ENCODE data around the gene BARHL2. TPM values are rescaled to one million over a fixed set of nuclear protein-coding genes. Genes with fewer than 3 reads are reported as not detected.

BARHL2 gene
- polyA plus RNA-seq, 3 donors from 2014 or later = not detected

GRCh38 chr1:90721210-90722194 is 4.4 kb upstream of the BARHL2 start:
- Mint-ChIP-seq H3K36me3 (peaks cover 0 to 9% (median 0%) of the 10 kb centered on the region in 3 donors), H3K4me1 (peaks cover 44 to 69% of the 10 kb centered on the region in 2 donors)

DNA sequence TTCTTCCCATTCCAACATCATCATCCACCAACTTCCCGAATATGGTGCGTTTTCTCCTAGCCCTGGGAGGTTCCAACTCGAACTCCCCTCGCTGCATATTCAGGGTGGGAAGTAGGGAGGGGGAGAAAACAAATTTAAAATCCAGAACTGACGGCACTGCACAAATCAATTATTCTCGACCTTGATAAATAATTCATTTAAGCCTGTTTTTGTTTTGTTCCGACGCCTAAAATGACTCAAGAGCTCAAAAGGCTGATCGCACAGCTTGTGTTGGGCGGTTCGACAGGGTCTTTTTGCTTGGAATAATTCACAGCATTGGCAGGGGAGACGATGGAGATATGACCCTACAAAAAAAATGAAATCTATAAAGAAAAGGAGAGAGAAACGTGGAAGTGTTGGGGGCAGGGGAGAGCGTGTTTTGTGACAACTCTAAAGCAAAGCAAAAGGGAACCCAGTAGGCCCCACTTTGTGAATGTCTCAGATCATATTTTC is 3.1 kb upstream of the BARHL2 start:
- H3K36me3 Mint-ChIP-seq = peaks cover 0 to 4% (median 0%) of the 10 kb centered on the region in 3 donors
- H3K27ac Mint-ChIP-seq = no peak overlapping the region
- peak overlapping the region in 1 of 5 donors; percentile 21 for H3K4me3 Mint-ChIP-seq
- H3K4me1 Mint-ChIP-seq = peaks cover 35 to 63% of the 10 kb centered on the region in 2 donors
- DNase-seq = no peak
- H3K27me3 Mint-ChIP-seq (ENCODE audit: low read depth in 3 of 3) = peaks cover 45 to 80% (median 72%) of the 10 kb centered on the region in 3 donors
- peaks cover 0 to 19% (median 6%) of the 10 kb centered on the region in 6 donors for H3K9me3 Mint-ChIP-seq

More at GRCh38 chr1:90721210-90722194, 4.4 kb upstream of the BARHL2 start:
- peak overlapping the region in 2 of 5 donors; percentile 29 to 34 for H3K4me3 Mint-ChIP-seq
- H3K9me3 Mint-ChIP-seq = peaks cover 0 to 29% (median 7%) of the 10 kb centered on the region in 6 donors
- H3K27ac Mint-ChIP-seq = no peak overlapping the region
- peak; percentile 37 to 55 (median 40) for DNase-seq
- peaks cover 50 to 81% (median 74%) of the 10 kb centered on the region in 3 donors for H3K27me3 Mint-ChIP-seq (ENCODE audit: low read depth in 3 of 3)

DNA sequence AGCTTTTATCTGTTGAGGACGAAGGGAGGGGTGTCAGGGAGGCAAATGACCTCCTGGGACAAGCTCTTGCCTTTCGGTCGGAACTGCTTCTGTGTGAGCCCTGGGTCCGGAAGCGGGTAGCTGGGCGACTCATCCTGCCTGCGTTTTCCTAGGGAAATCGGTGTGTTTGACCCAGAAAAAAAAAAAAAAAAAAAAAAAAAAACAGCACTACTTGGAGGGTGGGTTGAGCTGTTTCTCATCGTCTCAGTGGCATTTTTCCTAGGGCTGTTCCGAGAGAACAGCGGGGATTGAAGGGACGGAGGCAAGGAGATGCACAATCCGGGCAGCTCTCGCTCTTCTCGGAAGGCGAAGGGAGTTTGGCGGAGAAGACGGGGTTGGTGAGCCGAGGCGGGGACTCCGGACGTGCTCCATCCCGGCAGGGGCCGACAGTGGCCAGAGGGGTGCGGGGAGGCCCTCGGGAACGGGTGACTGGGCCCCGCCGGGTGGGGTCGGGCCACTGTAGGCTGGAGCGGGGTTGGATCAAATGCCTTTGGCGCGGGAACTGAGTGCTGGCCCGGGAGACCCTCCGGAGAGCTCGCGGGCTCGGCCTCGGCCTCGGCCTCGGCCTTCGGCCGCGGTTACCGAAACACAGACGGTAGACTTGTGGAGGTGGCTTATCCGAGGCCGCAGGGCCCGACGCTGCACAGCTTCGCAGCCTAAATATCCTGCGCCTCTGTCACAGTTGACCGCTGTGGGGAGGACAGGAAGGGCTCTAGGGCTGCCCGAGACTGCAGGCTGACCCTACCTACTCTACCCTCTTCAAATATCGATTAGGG is 2.4 kb upstream of the BARHL2 start:
- H3K4me3 Mint-ChIP-seq = peak overlapping the region in 2 of 5 donors; percentile 31 to 76
- H3K27ac Mint-ChIP-seq = peak overlapping the region in 1 of 6 donors; percentile 51
- peaks cover 0 to 4% (median 0%) of the 10 kb centered on the region in 3 donors for H3K36me3 Mint-ChIP-seq
- peaks cover 33 to 57% of the 10 kb centered on the region in 2 donors for H3K4me1 Mint-ChIP-seq
- no peak for DNase-seq
- H3K27me3 Mint-ChIP-seq (ENCODE audit: low read depth in 3 of 3) = peaks cover 44 to 82% (median 71%) of the 10 kb centered on the region in 3 donors
- H3K9me3 Mint-ChIP-seq = peaks cover 0 to 19% (median 7%) of the 10 kb centered on the region in 6 donors

GRCh38 chr1:90718411-90719329 is 1.6 kb upstream of the BARHL2 start:
- Mint-ChIP-seq H3K4me1 (peaks cover 26 to 49% of the 10 kb centered on the region in 2 donors), H3K27me3 (ENCODE audit: low read depth in 3 of 3) (peaks cover 52 to 82% (median 69%) of the 10 kb centered on the region in 3 donors), H3K36me3 (peaks cover 0 to 4% (median 0%) of the 10 kb centered on the region in 3 donors), H3K4me3 (peak overlapping the region; percentile 60 to 76 (median 68)), H3K27ac (peak overlapping the region in 2 of 6 donors; percentile 11 to 51), H3K9me3 (peaks cover 0 to 19% (median 7%) of the 10 kb centered on the region in 6 donors)
- DNase-seq = no peak

DNA sequence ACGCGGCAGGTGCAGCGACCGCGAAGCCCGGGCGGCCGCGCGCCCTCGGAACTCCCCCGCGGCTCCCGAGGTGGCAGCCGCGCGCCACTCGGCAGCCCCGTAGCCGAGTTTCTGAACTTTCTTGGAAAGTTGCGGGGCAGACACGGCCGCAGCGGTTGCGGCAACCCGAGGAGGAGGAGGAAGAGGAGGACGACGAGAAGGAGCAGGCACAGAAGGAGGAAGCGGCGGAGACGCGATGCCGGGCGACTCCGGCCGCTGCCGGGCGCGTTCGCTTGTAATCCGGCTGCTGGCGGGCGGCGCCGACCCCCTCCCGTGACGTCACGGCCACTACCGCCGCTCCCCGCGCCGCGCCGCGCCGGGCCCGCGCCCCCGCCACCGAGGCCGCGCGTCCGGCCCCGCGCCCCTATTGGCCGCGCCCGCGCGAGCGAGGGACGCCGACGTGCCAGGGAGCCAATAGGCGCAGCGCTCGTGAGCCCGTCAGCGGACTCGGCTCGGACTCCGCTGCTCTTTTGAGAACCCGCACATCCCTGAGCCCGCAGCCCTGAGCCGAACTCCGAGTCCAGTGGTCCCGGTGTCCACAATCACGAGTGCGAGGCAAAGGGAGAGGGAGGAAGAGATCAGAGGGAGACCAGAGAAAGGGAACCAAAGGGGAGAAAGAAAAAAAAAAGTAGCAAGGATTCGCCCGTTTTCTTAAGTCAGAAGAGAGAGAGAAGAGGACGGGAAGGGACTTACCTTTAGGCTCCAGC is 736 bp upstream of the BARHL2 start:
- Mint-ChIP-seq H3K27ac (peak overlapping the region in 1 of 6 donors; percentile 34), H3K27me3 (ENCODE audit: low read depth in 3 of 3) (peaks cover 46 to 81% (median 65%) of the 10 kb centered on the region in 3 donors), H3K36me3 (peaks cover 0 to 8% (median 0%) of the 10 kb centered on the region in 3 donors), H3K9me3 (peaks cover 0 to 15% (median 6%) of the 10 kb centered on the region in 6 donors), H3K4me3 (peak overlapping the region; percentile 60 to 74 (median 68)), H3K4me1 (peaks cover 21 to 40% of the 10 kb centered on the region in 2 donors)
- no peak for DNase-seq

- H3K9me3 Mint-ChIP-seq = peaks cover 0 to 15% (median 6%) of the 10 kb centered on the region in 6 donors
- peaks cover 0 to 8% (median 0%) of the 10 kb centered on the region in 3 donors for H3K36me3 Mint-ChIP-seq
- DNase-seq = no peak
Measured at GRCh38 chr1:90717356-90717664, 208 bp upstream of the BARHL2 start.

DNA sequence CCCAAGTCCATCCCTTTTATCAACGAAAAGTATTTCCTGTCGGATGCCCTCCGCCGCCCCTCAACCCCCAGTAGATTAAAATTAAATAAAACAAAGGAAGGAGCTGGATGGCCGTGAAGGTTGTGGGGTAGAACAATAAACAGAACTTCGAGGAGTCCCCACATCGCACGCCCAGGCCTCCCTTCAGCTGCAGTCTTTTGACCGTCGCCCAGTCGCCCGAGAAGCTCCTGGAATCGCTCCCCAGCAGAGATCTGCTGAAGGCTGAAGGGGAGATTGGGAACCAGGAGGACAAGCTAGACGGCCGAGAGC is 905 bp downstream of the BARHL2 start:
- no peak for DNase-seq
- Mint-ChIP-seq H3K9me3 (peaks cover 0 to 10% (median 4%) of the 10 kb centered on the region in 6 donors), H3K27ac (no peak overlapping the region), H3K4me1 (peaks cover 19 to 29% of the 10 kb centered on the region in 2 donors), H3K27me3 (ENCODE audit: low read depth in 3 of 3) (peaks cover 44 to 77% (median 69%) of the 10 kb centered on the region in 3 donors), H3K36me3 (peaks cover 0 to 8% (median 0%) of the 10 kb centered on the region in 3 donors), H3K4me3 (peak overlapping the region in 4 of 5 donors; percentile 38 to 74 (median 44))

More at GRCh38 chr1:90717356-90717664, 208 bp upstream of the BARHL2 start:
- Mint-ChIP-seq H3K27me3 (ENCODE audit: low read depth in 3 of 3) (peaks cover 48 to 81% (median 68%) of the 10 kb centered on the region in 3 donors), H3K4me3 (peak overlapping the region; percentile 44 to 74 (median 63)), H3K4me1 (peaks cover 21 to 37% of the 10 kb centered on the region in 2 donors), H3K27ac (no peak overlapping the region)

DNA sequence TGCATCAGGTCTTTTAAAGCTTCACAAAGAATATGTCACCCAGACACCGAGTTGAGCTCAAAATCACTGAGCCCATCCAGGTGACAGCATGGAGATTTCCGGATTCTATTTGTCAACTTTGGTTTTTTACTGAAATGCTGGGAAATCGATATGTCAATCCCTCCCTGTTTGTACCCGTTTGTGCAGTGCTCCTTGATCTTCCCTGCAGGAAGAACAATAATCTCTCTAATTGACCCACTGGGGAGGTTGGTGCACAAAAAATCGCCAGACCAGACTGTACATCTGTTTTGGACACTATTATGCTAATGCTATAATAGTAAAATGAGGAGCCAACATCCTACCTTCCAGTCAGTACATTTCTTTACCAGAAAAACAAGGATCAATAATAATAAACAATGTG is 1.8 kb downstream of the BARHL2 start:
- DNase-seq = no peak
- Mint-ChIP-seq H3K27ac (no peak overlapping the region), H3K36me3 (peaks cover 0 to 8% (median 0%) of the 10 kb centered on the region in 3 donors), H3K9me3 (peaks cover 0 to 9% (median 3%) of the 10 kb centered on the region in 6 donors), H3K4me1 (peaks cover 19 to 27% of the 10 kb centered on the region in 2 donors), H3K27me3 (ENCODE audit: low read depth in 3 of 3) (peaks cover 40 to 69% (median 63%) of the 10 kb centered on the region in 3 donors), H3K4me3 (no peak overlapping the region)

- no peak for DNase-seq
- peaks cover 40 to 66% (median 66%) of the 10 kb centered on the region in 3 donors for H3K27me3 Mint-ChIP-seq (ENCODE audit: low read depth in 3 of 3)
- no peak overlapping the region for H3K27ac Mint-ChIP-seq
- H3K4me1 Mint-ChIP-seq = peaks cover 19 to 27% of the 10 kb centered on the region in 2 donors
- peak overlapping the region in 1 of 5 donors; percentile 23 for H3K4me3 Mint-ChIP-seq
- peaks cover 0 to 8% (median 0%) of the 10 kb centered on the region in 3 donors for H3K36me3 Mint-ChIP-seq
- H3K9me3 Mint-ChIP-seq = peaks cover 0 to 9% (median under 1%) of the 10 kb centered on the region in 6 donors
Measured at GRCh38 chr1:90714521-90714951, 2.6 kb downstream of the BARHL2 start.

DNA sequence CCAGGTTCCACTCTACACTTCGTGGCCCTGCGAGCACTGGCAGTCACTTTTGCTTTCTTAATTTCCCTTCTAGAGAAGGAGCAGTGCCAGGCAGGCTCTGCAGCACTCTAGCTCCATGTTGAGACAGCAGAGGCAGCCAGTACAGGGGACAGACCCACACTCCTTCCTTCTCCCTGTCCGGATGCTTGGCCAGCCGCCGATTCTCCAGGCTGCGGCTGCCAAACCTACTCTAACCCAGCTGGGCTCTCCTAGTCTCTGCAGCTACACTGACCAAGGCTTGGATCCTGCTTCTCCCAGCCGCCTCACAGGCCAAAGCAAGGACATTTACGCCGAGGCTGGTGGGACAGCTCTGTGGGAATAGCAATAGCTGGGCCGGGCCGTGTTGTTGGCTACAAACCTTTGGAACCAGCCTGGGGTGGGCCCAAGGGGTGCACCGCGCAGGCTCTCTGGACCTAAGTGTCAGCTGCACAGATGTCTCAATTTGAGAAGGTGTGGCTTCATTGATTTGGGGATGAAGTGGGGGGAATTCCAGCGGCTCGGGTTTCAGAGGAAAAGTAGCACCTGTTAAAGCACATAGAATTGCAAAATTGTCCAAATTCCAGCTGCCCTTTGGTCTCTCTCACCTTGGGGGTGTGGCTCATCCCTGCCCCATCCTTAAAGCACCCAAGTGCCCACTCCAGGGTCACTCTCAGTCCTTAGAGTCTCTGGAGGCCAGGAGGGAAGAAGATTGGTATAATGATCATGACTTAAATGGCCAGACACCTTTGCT is 3.2 kb downstream of the BARHL2 start:
- no peak overlapping the region for H3K4me3 Mint-ChIP-seq
- H3K36me3 Mint-ChIP-seq = peaks cover 0 to 6% (median 0%) of the 10 kb centered on the region in 3 donors
- H3K9me3 Mint-ChIP-seq = peaks cover 0 to 7% (median under 1%) of the 10 kb centered on the region in 6 donors
- no peak overlapping the region for H3K27ac Mint-ChIP-seq
- peaks cover 16 to 23% of the 10 kb centered on the region in 2 donors for H3K4me1 Mint-ChIP-seq
- peaks cover 39 to 65% (median 61%) of the 10 kb centered on the region in 3 donors for H3K27me3 Mint-ChIP-seq (ENCODE audit: low read depth in 3 of 3)
- DNase-seq = no peak

All from immature natural killer cell (primary cell).